Measurements from ENCODE around the gene ABCB11.

ABCB11 gene

GRCh38 chr2:169006665-169007064 is 24.5 kb downstream of the ABCB11 start:
- no peak for FAIRE-seq

- no peak for FAIRE-seq
Observed at GRCh38 chr2:169005994-169006393, 25.1 kb downstream of the ABCB11 start.

GRCh38 chr2:169005080-169005598 is 26.0 kb downstream of the ABCB11 start:
- FAIRE-seq, result no peak

GRCh38 chr2:169002161-169002738 is 28.9 kb downstream of the ABCB11 start:
- no peak for FAIRE-seq

GRCh38 chr2:169001116-169001815 is 29.9 kb downstream of the ABCB11 start:
- no peak for FAIRE-seq

- no peak for FAIRE-seq
Observed at GRCh38 chr2:168999668-169000213, 31.4 kb downstream of the ABCB11 start.

- FAIRE-seq, result no peak
Observed at GRCh38 chr2:168998609-168999211, 32.4 kb downstream of the ABCB11 start.

- FAIRE-seq, result no peak
Observed at GRCh38 chr2:168997794-168998193, 33.3 kb downstream of the ABCB11 start.

- FAIRE-seq, result no peak
Observed at GRCh38 chr2:168997118-168997521, 34.0 kb downstream of the ABCB11 start.

GRCh38 chr2:168995744-168996143 is 35.4 kb downstream of the ABCB11 start:
- FAIRE-seq, result no peak

GRCh38 chr2:168993538-168993937 is 37.6 kb downstream of the ABCB11 start:
- no peak for FAIRE-seq

- FAIRE-seq, result no peak
Observed at GRCh38 chr2:168992591-168993349, 38.4 kb downstream of the ABCB11 start.

- no peak for FAIRE-seq
Observed at GRCh38 chr2:168992026-168992425, 39.1 kb downstream of the ABCB11 start.

GRCh38 chr2:168988755-168989154 is 42.4 kb downstream of the ABCB11 start:
- FAIRE-seq, result no peak

- no peak for FAIRE-seq
Observed at GRCh38 chr2:168986398-168986943, 44.7 kb downstream of the ABCB11 start.

- no peak for FAIRE-seq
Observed at GRCh38 chr2:168981651-168982050, 49.5 kb downstream of the ABCB11 start.

- no peak for FAIRE-seq
Observed at GRCh38 chr2:168978461-168978861, 52.7 kb downstream of the ABCB11 start.

- no peak for FAIRE-seq
Observed at GRCh38 chr2:168977608-168978007, 53.5 kb downstream of the ABCB11 start.

GRCh38 chr2:168976034-168976654 is 55.0 kb downstream of the ABCB11 start:
- FAIRE-seq, result no peak

- FAIRE-seq, result no peak
Observed at GRCh38 chr2:168974428-168974827, 56.7 kb downstream of the ABCB11 start.

- no peak for FAIRE-seq
Observed at GRCh38 chr2:168971261-168971660, 59.9 kb downstream of the ABCB11 start.

GRCh38 chr2:168970711-168971233 is 60.4 kb downstream of the ABCB11 start:
- no peak for FAIRE-seq

Measured in colon (tissue), 2 donors.